H1 (cell line): ENCODE results near the gene TRIM46.
"Not testable (repeated sequence)": the region's sequence is repeated elsewhere in the genome, so short reads cannot be mapped to it uniquely, and the experiment has no call there.

Experiments
- CEBPB ChIP-seq: IDR thresholded peaks from 2 replicates; pipeline ENCODE4 v1.6.1; 2012; ENCODE audit warnings: low read depth, low read length
- EZH2 ChIP-seq: fragments of 200-600 bp; sonication (generic); IDR thresholded peaks from 2 replicates; pipeline ENCODE4 v1.7.1; 2012; ENCODE audit warnings: low read depth, mild to moderate bottlenecking, moderate library complexity, low read length, inconsistent platforms; ENCODE audit not compliant: severe bottlenecking
- SIX5 ChIP-seq: IDR thresholded peaks from 2 replicates; pipeline ENCODE4 v1.6.1; 2011; ENCODE audit warnings: mild to moderate bottlenecking, low read depth, low read length
- TF ChIP-seq, protein P1 (sequence below), 3 experiments: IDR thresholded peaks; 1 replicate in 2 of 3; 2 replicates in 1 of 3; pipeline versions ENCODE4 v1.5.1 to v1.6.1; 2011; ENCODE audit warnings: low read length in 3 of 3, mild to moderate bottlenecking in 3 of 3, inconsistent platforms in 2 of 3, low read depth in 1 of 3, moderate library complexity in 1 of 3; ENCODE audit not compliant: insufficient read depth in 1 of 3; ENCODE audit errors: control extremely low read depth in 1 of 3

DNA sequence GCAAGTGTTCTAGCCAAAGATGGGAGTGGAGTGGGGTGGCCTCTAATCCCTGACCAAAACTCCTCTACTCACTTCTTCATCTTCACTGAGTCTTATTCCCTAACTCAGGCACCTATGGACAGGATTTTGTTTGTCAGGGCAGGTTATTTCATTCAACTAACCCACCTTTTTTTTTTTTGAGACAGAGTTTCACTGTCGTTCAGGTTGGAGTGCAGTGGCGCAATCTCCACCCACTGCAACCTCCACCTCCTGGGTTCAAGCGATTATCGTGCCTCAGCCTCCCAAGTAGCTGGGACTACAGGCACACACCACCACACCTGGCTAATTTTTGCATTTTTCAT lies 5.6 kb upstream of the TRIM46 start:
- not testable (repeated sequence) for TF ChIP-seq EZH2, SIX5, CEBPB
- TF ChIP-seq, protein P1, sequence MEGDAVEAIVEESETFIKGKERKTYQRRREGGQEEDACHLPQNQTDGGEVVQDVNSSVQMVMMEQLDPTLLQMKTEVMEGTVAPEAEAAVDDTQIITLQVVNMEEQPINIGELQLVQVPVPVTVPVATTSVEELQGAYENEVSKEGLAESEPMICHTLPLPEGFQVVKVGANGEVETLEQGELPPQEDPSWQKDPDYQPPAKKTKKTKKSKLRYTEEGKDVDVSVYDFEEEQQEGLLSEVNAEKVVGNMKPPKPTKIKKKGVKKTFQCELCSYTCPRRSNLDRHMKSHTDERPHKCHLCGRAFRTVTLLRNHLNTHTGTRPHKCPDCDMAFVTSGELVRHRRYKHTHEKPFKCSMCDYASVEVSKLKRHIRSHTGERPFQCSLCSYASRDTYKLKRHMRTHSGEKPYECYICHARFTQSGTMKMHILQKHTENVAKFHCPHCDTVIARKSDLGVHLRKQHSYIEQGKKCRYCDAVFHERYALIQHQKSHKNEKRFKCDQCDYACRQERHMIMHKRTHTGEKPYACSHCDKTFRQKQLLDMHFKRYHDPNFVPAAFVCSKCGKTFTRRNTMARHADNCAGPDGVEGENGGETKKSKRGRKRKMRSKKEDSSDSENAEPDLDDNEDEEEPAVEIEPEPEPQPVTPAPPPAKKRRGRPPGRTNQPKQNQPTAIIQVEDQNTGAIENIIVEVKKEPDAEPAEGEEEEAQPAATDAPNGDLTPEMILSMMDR (IDR thresholded peaks at IDR 0.05; ENCODE audit: control extremely low read depth in 1 of 3, insufficient read depth in 1 of 3, low read depth in 1 of 3, low read length in 3 of 3): not testable (repeated sequence)
